Endothelial cell of umbilical vein (primary cell): ENCODE measurements around the gene GPR17. TPM values are rescaled to one million over a fixed set of nuclear protein-coding genes. Genes with fewer than 3 reads are reported as not detected.

ENCODE experiments used
- BruUV-seq: library from RNA; stranded (reverse); fragments of 400-500 nt; replicated peaks from 2 replicates; lab custom pipeline; 2021; lab: Mats Ljungman, UMichigan
- CTCF ChIA-PET: fragments of 300-600, 350-600 bp; sonication (Branson Sonifier 250); formaldehyde crosslinking; loops from one replicate; lab custom pipeline; 2021; ENCODE audit warnings: antibody characterized with exemption, inconsistent platforms; lab: Charles Lee
- POLR2A ChIA-PET: fragments of 300-600, 350-600 bp; sonication (Branson Sonifier 250); formaldehyde crosslinking; loops from one replicate; lab custom pipeline; 2021; ENCODE audit warnings: antibody characterized with exemption, inconsistent platforms; lab: Charles Lee
- DNase-seq: peaks from one replicate; pipeline ENCODE4 v3.0.0-alpha.2; 2011; ENCODE audit warnings: low read depth, low spot score
- FAIRE-seq: peaks from 2 replicates; lab custom pipeline; 2011; peaks lifted over from hg19 to GRCh38; lab: Jason Lieb, UNC
- H2AFZ ChIP-seq: 2 replicates; pipeline ENCODE4 v1.6.0; 2012; ENCODE audit warnings: low read depth, low read length, control low read depth, inconsistent platforms
- H3K27ac ChIP-seq: 2 replicates; pipeline ENCODE4 v1.5.1; 2011; ENCODE audit warnings: low read depth, mild to moderate bottlenecking, control low read depth, low read length, moderate library complexity; ENCODE audit not compliant: insufficient read depth
- H3K27me3 ChIP-seq, 2 experiments: 2 replicates each; pipeline versions ENCODE4 v1.6.0 to v1.6.1; 2011; ENCODE audit warnings: low read length in 2 of 2, mixed read lengths in 1 of 2; ENCODE audit not compliant: control insufficient read depth in 2 of 2, insufficient read depth in 2 of 2
- H3K36me3 ChIP-seq, 2 experiments: 2 replicates in 1 of 2; 3 replicates in 1 of 2; pipeline ENCODE4 v1.5.1; 2011; ENCODE audit warnings: low read length in 2 of 2, mild to moderate bottlenecking in 1 of 2, moderate library complexity in 1 of 2; ENCODE audit not compliant: control insufficient read depth in 2 of 2, insufficient read depth in 2 of 2; ENCODE audit errors: extremely low read depth in 1 of 2
- H3K4me1 ChIP-seq: 3 replicates; pipeline ENCODE4 v1.5.1; 2011; ENCODE audit warnings: mild to moderate bottlenecking, low read length; ENCODE audit not compliant: control insufficient read depth, insufficient read depth; ENCODE audit errors: extremely low read depth
- H3K4me2 ChIP-seq: 2 replicates; pipeline ENCODE4 v1.6.1; 2011; ENCODE audit warnings: low read length, control low read depth, mixed read lengths; ENCODE audit not compliant: insufficient read depth
- H3K4me3 ChIP-seq, 3 experiments: fragments of 200-600 bp in 1 of 3; sonication (generic), shearing (Covaris generic) in 1 of 3; replicated peaks in 1 of 3; 2 replicates each; pipeline ENCODE4 v1.5.1; 2011 to 2016; ENCODE audit warnings: control low read depth in 3 of 3, low read length in 3 of 3, mild to moderate bottlenecking in 2 of 3, inconsistent platforms in 1 of 3, low read depth in 1 of 3, moderate library complexity in 1 of 3; ENCODE audit not compliant: insufficient read depth in 1 of 3
- H3K79me2 ChIP-seq: 2 replicates; pipeline ENCODE4 v1.6.0; 2012; ENCODE audit warnings: low read length, inconsistent platforms; ENCODE audit not compliant: control insufficient read depth, insufficient read depth
- H3K9ac ChIP-seq: replicated peaks from 2 replicates; pipeline ENCODE3; 2011; ENCODE audit warnings: low read length, control low read depth; ENCODE audit not compliant: insufficient read depth; ENCODE audit errors: extremely low read depth
- H3K9me1 ChIP-seq: replicated peaks from 3 replicates; pipeline ENCODE4 v1.6.0; 2011; ENCODE audit warnings: mild to moderate bottlenecking, low read length; ENCODE audit not compliant: control insufficient read depth, insufficient read depth; ENCODE audit errors: extremely low read depth
- H3K9me3 ChIP-seq: replicated peaks from 2 replicates; pipeline ENCODE4 v1.5.1; 2012; ENCODE audit warnings: low read length, inconsistent platforms; ENCODE audit not compliant: control insufficient read depth, insufficient read depth
- H4K20me1 ChIP-seq: replicated peaks from 2 replicates; pipeline ENCODE3; 2011; ENCODE audit warnings: mild to moderate bottlenecking, low read length; ENCODE audit not compliant: control insufficient read depth, insufficient read depth; ENCODE audit errors: extremely low read depth
- EZH2 ChIP-seq: IDR thresholded peaks from 2 replicates; pipeline ENCODE4 v1.6.1; 2012; ENCODE audit warnings: borderline replicate concordance, low read depth, mild to moderate bottlenecking, moderate library complexity, low read length, inconsistent platforms; ENCODE audit not compliant: severe bottlenecking
- JUN ChIP-seq: IDR thresholded peaks from 2 replicates; pipeline ENCODE4 v1.6.1; 2011; ENCODE audit warnings: borderline replicate concordance, low read depth; ENCODE audit not compliant: insufficient read length, insufficient read depth
- POLR2AphosphoS5 ChIP-seq: IDR thresholded peaks from 2 replicates; pipeline ENCODE4 v1.6.1; 2012; ENCODE audit warnings: low read depth, mild to moderate bottlenecking, control low read depth, low read length, moderate library complexity; ENCODE audit not compliant: insufficient read depth
- dilution Hi-C: fragments of 300-500 bp; cut with MboI; formaldehyde crosslinking; loops from one replicate; pipeline ENCODE4 v1.15.0; 2019; ENCODE audit warnings: low sequenced_read_pairs; ENCODE audit not compliant: extremely low pct_ligation_motif_present
- intact Hi-C: fragments of 100-400 bp; cut with micrococcal nuclease; formaldehyde crosslinking; loops from one replicate; pipeline ENCODE4 v1.10.0; 2022
- polyA plus RNA-seq, 4 experiments: library from polyadenylated mRNA; depleted of rRNA in 3 of 4; stranded (reverse) in 3 of 4; unstranded in 1 of 4; fragments of >200 nt; gene quantifications; 2 replicates each; pipeline versions ENCODE4 v1.2.1 to v1.2.3, GENCODE V29; 2011 to 2012; ENCODE audit warnings: missing spikeins in 1 of 4
- total RNA-seq: library from RNA; stranded (reverse); gene quantifications from 2 replicates; pipeline ENCODE4 v1.2.3, GENCODE V29; 2021
- TF ChIP-seq, protein P1 (sequence below), 2 donors: IDR thresholded peaks; 1 replicate in 1 of 2; 2 replicates in 1 of 2; pipeline ENCODE4 v1.5.1; 2011; ENCODE audit warnings: low read length in 2 of 2, mild to moderate bottlenecking in 2 of 2, moderate library complexity in 2 of 2, control low read depth in 1 of 2, inconsistent platforms in 1 of 2, low read depth in 1 of 2; ENCODE audit not compliant: insufficient read depth in 1 of 2; ENCODE audit errors: extremely low read depth in 1 of 2

GPR17 gene
- total and polyA plus RNA-seq, 2 donors (not counting 3 experiments of a cell fraction or from before 2014, with no cell fraction given), result 0.10 TPM; not detected in 1

DNA sequence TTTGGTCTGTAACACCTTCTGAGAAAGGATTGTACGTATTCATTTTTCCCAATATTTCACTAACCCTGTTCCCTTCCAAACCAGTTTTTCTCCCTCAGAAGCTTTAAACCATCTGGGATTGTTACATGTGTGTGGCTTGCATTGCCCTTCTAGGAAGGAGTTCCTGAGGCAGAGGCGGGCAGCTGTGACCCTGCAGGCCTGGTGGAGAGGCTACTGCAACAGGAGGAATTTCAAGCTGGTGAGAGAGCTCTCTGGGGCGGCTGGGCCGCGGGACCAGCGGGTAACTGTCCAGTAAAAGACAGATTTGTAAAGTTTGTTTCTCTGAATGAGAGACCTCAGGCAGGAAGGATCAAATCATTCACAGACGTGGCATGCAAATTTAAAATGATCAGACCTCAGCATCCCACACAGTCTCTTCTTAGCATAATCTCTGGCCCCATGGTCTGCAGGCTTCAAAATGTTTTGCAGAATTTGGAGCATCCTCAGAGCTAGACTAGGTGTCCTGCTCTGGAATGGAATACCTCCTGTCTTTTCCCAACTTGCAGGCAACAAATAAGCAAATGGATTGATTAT lies 40.2 kb upstream of the GPR17 start:
- POLR2A ChIA-PET, result no interaction called here
- Histone ChIP-seq H3K4me3 (no peak overlapping the region), H2AFZ (no peak overlapping the region), H3K9me1 (no peaks in the 10 kb centered on the region), H3K27ac (no peak overlapping the region), H3K4me2 (no peak overlapping the region), H3K27me3 (no peaks in the 10 kb centered on the region), H3K4me1 (no peaks in the 10 kb centered on the region), H3K9ac (no peak overlapping the region), H3K36me3 (no peaks in the 10 kb centered on the region), H3K9me3 (no peaks in the 10 kb centered on the region), H3K79me2 (no peaks in the 10 kb centered on the region), H4K20me1 (no peaks in the 10 kb centered on the region)
- dilution Hi-C loops, result no loop called here
- FAIRE-seq (no peak), DNase-seq (no peak)
- BruUV-seq, result no TSS peak
- no peak for TF ChIP-seq POLR2AphosphoS5
- TF ChIP-seq EZH2, result no peak
- TF ChIP-seq, protein P1, sequence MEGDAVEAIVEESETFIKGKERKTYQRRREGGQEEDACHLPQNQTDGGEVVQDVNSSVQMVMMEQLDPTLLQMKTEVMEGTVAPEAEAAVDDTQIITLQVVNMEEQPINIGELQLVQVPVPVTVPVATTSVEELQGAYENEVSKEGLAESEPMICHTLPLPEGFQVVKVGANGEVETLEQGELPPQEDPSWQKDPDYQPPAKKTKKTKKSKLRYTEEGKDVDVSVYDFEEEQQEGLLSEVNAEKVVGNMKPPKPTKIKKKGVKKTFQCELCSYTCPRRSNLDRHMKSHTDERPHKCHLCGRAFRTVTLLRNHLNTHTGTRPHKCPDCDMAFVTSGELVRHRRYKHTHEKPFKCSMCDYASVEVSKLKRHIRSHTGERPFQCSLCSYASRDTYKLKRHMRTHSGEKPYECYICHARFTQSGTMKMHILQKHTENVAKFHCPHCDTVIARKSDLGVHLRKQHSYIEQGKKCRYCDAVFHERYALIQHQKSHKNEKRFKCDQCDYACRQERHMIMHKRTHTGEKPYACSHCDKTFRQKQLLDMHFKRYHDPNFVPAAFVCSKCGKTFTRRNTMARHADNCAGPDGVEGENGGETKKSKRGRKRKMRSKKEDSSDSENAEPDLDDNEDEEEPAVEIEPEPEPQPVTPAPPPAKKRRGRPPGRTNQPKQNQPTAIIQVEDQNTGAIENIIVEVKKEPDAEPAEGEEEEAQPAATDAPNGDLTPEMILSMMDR (IDR thresholded peaks at IDR 0.05; ENCODE audit: extremely low read depth in 1 of 2, insufficient read depth in 1 of 2, low read depth in 1 of 2, low read length in 2 of 2), result no peak
- no peak for TF ChIP-seq JUN
- intact Hi-C loops, result no loop called here
- CTCF ChIA-PET, result interaction anchor here (1.2 kb wide), 1 partner anchor 44 kb away, joined by 5 read pairs; no protein-coding TSS in a partner anchor
